Activated T-cell treated with anti-CD3 and anti-CD28 coated beads, Interleukin-2, amount 50 U/mL, for 4 hours (primary cell): ENCODE measurements around the gene TCF3. TPM values are rescaled to one million over a fixed set of nuclear protein-coding genes. Genes with fewer than 3 reads are reported as not detected.
"Not testable (repeated sequence)": the region's sequence is repeated elsewhere in the genome, so short reads cannot be mapped to it uniquely, and the experiment has no call there.

Experiments
- ATAC-seq, 2 donors: fragments of 200-7000 bp; cut with Tn5 transposase; one replicate each; pipeline ENCODE4 v1.10.0; 2021
- DNase-seq: peaks from one replicate; pipeline ENCODE4 v3.0.0-alpha.2; 2020
- H3K27me3 Mint-ChIP-seq: one replicate; pipeline ENCODE4 v1.8.0; 2021; ENCODE audit warnings: low read depth, mixed read lengths
- H3K36me3 Mint-ChIP-seq: one replicate; pipeline ENCODE4 v1.8.0; 2022; ENCODE audit warnings: mixed read lengths; ENCODE audit not compliant: insufficient read depth
- H3K4me1 Mint-ChIP-seq: one replicate; pipeline ENCODE4 v1.8.0; 2021; ENCODE audit warnings: low read depth, mixed read lengths
- H3K4me3 Mint-ChIP-seq: one replicate; pipeline ENCODE4 v1.8.0; 2021; ENCODE audit warnings: mild to moderate bottlenecking, moderate library complexity, mixed read lengths
- H3K9me3 Mint-ChIP-seq: one replicate; pipeline ENCODE4 v1.8.0; 2021; ENCODE audit warnings: mixed read lengths
- total RNA-seq, 3 donors: library from RNA; stranded (reverse); gene quantifications; one replicate each; pipeline ENCODE4 v1.2.1, GENCODE V29; 2021

TCF3 gene
- total RNA-seq, 3 donors from 2014 or later, result 144 to 184 (median 153) TPM

DNA sequence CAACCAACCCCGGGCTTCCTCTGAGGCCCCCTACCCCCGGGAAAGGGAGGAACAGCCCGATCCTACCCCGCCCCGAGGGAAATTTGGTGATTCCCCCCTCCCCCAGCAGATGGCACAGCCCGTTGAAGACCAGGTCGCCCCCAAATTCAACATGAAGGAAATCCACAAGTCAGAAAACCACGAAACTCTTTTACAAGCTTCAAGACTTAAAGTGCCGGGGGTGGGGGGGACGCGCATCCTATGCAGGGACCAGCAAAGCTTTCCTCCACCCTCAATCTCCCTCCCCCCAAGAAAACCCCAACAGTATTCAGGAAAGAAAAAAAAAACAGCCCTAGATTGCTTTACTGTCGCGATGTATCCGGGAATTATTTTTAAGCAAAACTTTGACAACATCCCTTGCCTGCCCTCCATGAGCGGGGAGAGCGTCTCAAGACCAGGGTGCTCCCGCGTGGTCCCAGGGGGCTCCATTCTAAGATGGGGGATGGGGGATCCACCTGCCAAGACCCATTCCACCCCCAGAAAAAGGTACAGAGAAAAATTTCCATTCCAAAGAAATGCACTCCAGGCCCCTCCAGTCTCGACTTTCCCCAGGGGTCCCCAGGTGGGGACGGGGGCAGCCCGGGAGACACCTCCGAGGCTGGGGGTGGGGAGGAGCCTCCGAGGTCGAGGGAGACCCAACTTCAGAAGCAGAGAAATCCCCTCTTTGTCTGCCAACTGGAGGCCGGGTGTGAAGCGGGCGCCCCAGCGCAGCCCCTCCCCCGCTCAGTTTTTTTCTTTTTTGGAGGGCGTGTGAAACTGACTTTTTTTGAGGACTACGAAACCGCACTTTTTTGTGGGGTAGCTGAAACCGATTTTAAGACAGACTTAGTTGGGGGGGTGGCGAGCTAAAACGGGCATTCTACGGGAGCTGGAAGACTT lies 1.5 kb downstream of the TCF3 start:
- peak overlapping the region; percentile 90 for H3K4me3 Mint-ChIP-seq
- H3K9me3 Mint-ChIP-seq, result no peaks in the 10 kb centered on the region
- peaks cover 22% of the 10 kb centered on the region for H3K4me1 Mint-ChIP-seq
- peak in 1 of 2 donors; percentile 6 for ATAC-seq
- H3K36me3 Mint-ChIP-seq, result peaks cover 2% of the 10 kb centered on the region
- H3K27me3 Mint-ChIP-seq, result no peaks in the 10 kb centered on the region
- peak; percentile 63 for DNase-seq

DNA sequence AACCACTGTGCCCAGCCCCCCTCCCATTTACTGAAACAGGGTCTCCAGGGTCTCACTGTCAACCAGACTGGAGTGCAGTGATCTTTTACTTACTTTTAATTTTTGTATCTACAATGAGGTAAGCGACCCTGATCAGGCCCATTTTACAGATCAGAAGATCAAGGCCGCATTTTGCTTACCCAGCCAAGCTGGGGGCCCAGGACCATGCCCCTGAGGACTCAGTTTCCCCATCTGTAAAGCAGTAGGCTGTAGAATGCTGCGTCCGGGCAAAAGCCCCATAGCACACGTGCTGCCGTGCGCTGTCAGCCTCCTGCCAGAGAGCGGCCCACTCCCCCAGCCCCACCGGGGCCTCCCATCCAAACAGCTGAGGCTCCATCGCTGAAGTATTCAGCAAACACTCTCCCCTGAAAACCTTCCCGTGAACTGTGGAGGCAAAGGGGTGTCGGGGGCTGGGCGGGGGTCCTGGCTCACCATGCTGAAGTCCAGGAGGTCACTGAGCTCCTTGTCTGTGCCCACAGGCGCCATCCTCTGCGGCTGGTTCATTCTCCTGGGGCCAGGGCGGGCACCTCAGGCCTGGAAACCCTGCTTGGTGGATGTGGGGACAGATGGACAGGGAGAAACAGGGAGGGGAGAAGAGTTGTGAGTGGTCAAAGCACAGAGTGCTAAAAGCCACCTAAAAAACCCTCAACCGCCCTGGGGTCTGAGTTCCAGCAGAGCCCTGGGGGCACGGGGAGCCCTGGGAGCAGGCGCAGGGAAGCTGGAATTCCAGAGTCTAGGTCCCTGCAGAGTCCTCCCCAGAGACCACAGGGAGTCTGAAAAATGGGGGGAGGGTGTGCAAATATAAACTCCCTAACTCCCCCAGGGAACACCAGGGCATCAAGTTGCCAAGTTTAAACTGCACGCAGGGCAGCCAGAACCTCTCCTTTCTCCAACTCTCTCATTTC lies 2.4 kb downstream of the TCF3 start:
- Mint-ChIP-seq H3K4me1 (peaks cover 22% of the 10 kb centered on the region), H3K4me3 (peak overlapping the region; percentile 90), H3K27me3 (no peaks in the 10 kb centered on the region), H3K36me3 (peaks cover 2% of the 10 kb centered on the region), H3K9me3 (no peaks in the 10 kb centered on the region)
- no peak for DNase-seq
- ATAC-seq, result no peak

DNA sequence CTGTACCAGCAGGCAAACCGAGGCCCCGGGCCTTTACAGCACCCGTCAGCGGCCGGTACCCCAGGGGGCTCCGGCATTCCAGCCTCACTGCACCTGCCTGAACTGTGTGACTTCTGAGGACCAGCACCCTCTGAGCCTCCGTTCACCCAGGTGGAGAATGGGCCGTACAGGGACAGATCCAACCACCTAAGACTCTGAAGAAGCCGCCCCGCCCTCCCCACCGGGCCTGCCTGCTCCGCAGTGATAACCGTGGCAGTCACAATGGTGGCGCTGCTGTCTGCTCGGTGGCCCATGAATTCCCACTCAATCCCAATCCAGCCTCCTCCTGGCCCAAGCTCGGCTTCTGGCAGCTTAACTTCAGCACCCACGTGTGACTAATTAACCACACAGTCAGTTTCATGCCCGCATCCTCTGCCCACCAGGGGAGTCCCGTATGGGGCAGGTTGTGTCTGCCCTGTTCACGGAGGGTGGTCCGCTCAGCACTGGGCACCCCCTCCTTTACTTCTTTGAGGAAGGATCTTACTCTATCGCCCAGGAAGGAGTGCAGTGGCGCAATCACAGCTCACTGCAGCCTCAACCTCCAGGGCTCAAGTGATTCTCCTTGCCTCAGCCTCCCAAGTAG lies 3.4 kb downstream of the TCF3 start:
- Mint-ChIP-seq H3K4me3 (peak overlapping the region; percentile 26), H3K27me3 (no peaks in the 10 kb centered on the region), H3K9me3 (no peaks in the 10 kb centered on the region), H3K4me1 (peaks cover 22% of the 10 kb centered on the region), H3K36me3 (peaks cover 2% of the 10 kb centered on the region)
- no peak for ATAC-seq
- DNase-seq, result no peak

DNA sequence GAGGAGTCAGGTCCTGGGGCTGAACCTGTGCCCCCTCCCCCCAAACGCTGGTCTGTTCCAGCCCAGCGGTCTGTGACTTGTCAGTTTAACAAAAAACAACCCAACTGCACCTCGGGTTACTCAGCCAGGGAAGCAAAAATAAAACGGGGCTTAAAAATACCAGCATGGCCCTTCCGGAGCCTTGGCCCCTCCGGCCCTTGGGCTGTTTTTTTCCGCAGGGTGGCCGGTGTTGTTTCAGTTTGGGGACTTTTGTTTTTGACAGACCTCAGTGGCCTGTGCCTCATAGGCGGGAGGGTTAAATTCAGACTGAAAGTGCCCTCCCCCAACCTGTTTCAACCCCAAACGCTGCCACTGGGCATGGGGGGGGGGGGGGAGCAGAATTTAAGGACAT lies 4.0 kb downstream of the TCF3 start:
- Mint-ChIP-seq H3K27me3 (no peaks in the 10 kb centered on the region), H3K36me3 (peaks cover 2% of the 10 kb centered on the region), H3K9me3 (no peaks in the 10 kb centered on the region), H3K4me1 (peaks cover 22% of the 10 kb centered on the region), H3K4me3 (no peak overlapping the region)
- ATAC-seq (no peak), DNase-seq (no peak)

DNA sequence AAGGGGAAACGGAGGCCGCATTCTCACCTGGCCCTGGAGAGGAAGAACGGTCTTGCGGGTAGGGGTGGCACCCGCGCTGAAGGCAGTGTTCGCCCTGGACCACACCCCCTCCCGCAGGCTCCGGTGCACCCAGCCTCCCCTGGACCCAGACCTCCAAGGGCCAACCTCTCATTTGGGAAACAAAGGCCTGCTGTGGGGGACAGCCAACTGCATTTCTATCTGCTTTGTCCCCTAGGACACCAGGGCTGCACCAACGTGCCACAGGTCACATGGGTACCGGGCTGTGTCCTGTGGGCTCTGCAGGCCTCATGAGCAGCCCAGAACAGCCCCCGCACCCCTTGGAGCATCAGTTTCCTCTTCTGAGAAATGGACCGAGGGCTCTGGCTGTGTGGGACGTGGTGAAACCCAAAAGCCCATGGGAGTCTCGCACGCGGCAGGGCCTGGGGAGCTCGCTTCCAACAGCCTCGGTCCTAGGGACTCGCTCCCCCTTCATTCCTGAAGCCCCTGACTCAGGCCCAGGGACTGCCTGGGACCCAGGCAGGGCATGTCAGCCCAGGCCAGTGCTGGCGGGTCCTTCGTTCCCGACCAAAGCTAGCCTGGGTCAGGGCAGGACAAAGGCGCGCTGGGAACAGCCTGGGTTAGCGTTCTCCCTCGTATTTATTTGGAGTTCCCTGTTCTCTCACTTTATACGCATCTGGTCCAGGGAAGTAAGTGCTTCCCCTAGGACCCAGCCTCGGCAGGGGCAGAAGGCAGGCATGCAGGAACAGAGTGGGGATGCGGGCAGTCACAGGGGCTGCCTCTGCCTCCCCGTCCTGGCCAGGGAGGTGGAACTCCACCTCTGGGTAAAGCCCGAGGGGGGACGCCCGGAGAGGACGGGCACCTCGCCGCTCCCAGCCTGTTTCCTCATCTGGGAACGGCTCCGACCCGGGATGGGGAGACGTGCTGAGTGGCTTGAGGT lies 4.6 kb downstream of the TCF3 start:
- no peaks in the 10 kb centered on the region for H3K27me3 Mint-ChIP-seq
- H3K9me3 Mint-ChIP-seq, result no peaks in the 10 kb centered on the region
- H3K36me3 Mint-ChIP-seq, result peaks cover 2% of the 10 kb centered on the region
- DNase-seq (no peak), ATAC-seq (no peak)
- H3K4me3 Mint-ChIP-seq, result no peak overlapping the region
- peaks cover 20% of the 10 kb centered on the region for H3K4me1 Mint-ChIP-seq

DNA sequence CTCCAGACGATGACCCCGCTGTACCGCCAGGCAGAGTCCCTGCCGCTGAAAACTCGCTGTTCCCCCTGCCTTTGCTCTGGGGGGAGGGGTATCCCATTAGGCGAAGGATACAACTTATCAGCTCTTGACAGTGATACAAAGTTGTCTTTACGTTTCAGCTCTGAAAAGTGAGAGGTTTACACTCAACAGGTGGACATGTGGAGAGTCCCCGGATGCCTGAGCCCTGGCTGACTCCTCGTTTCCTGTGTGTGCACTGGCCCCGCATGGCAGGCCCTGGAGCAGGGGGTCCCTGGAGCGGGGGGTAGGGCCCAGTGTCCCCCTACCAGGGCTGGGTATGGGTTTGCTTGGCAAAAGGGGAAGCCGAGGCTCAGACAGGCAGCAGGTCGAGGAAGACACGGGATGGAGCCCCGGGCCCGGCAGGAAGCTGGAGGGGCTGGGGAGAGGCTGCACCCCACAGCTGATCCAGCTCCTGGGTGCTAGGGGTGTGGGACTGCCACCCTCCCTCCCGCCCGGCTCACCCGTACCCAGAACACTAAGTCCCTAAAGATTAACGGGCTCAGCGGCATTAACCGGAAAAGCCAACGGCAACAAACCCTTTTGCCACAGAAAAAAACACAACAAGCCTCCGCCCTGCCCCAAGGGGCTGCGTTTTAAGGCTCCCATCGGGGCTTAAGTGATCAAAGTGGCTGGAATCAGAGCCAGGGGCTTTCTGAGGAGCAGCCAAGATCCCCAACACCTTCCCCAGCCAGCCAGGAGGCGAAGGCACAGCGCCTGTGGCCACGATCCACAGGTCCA lies 5.6 kb downstream of the TCF3 start:
- Mint-ChIP-seq H3K36me3 (peaks cover 6% of the 10 kb centered on the region), H3K9me3 (no peaks in the 10 kb centered on the region), H3K4me3 (no peak overlapping the region), H3K27me3 (no peaks in the 10 kb centered on the region), H3K4me1 (peaks cover 20% of the 10 kb centered on the region)
- ATAC-seq (no peak), DNase-seq (no peak)

DNA sequence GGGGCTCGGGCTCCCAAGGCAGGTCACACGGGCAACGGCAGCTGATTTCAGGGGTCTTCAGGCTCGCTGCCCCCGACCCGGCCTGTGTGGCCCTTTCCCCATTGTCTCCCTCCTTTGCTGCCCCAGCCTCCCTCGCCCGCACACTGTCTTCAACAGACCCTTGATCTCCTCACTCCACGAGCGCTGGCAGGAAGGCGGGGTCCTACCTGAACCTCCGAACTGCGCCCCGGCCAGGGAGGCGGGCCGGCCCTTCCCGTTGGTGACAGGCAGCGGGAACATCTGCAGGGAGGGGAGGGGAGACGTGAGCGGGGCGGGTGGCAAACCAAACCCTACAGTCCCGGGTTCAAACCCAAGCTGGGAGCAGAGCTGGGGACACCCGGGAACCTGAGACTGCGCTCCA lies 6.3 kb downstream of the TCF3 start:
- H3K36me3 Mint-ChIP-seq, result peaks cover 6% of the 10 kb centered on the region
- no peak overlapping the region for H3K4me3 Mint-ChIP-seq
- H3K4me1 Mint-ChIP-seq, result peaks cover 20% of the 10 kb centered on the region
- no peaks in the 10 kb centered on the region for H3K9me3 Mint-ChIP-seq
- ATAC-seq, result no peak
- no peaks in the 10 kb centered on the region for H3K27me3 Mint-ChIP-seq
- DNase-seq, result no peak

DNA sequence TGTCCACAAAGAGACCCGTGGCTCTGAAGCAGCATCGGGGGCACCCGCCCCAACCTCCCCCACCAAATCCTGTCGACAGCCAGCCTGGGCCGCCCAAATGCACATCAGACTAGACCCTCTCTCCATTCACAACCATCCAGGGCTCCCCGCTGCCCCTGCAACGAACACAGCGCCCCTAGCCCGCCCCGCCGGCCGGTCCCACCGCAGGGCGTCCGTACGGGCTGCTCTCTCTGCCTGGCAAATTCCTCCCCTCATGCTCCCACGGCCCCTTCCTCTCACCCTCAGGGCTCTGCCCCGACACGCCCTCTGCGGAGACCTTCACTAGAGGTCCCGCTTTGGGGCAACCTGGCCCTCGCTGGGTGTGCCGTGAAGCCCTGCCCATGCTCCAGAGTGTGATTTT lies 7.1 kb downstream of the TCF3 start:
- H3K27me3 Mint-ChIP-seq, result no peaks in the 10 kb centered on the region
- peaks cover 13% of the 10 kb centered on the region for H3K4me1 Mint-ChIP-seq
- no peaks in the 10 kb centered on the region for H3K9me3 Mint-ChIP-seq
- no peak overlapping the region for H3K4me3 Mint-ChIP-seq
- DNase-seq, result peak; percentile 3
- H3K36me3 Mint-ChIP-seq, result peaks cover 6% of the 10 kb centered on the region
- no peak for ATAC-seq

DNA sequence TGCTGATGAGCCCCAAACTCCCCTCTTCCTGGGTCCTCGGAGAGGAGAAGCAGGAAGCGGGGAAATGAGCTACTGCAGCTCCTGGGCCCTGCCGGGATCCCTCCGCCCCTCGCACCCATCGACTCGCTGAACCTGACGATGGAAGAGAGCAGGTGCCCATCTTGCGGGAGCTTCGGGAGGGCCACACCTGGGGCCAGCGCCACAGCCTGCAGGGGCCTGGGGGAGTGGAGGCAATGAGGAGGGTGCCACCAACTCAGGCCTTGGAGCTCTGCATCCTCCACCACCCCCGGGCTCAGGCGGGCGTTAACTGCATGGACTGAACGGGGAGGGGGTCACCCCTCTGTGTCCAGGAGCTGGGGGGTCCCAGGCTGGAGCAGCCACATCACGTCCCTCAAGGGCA lies 8.3 kb downstream of the TCF3 start:
- no peak for DNase-seq

DNA sequence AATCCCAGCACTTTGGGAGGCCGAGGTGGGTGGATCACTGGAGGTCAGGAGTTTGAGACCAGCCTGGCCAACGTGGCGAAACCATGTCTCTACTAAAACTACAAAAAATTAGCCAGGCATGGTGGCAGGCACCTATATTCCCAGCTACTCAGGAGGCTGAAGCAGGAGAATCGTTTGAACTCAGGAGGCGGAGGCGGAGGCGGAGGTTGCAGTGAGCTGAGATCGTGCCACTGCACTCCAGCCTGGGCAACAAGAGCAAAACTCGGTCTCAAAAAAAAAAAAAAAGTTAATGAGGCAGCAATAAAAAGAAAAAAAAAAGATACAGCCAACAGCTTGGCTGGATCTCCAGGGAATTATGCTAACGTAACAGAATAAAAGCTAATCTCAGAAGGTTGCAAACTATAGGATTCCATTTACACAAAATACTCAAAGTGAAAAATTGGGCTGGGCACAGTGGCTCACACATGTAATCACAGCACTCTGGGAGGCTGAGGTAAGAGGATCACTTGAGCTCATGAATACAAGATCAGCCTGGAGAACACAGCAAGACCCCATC lies 11.4 kb downstream of the TCF3 start:
- not testable (repeated sequence) for H3K4me1 Mint-ChIP-seq, DNase-seq, H3K9me3 Mint-ChIP-seq, ATAC-seq, H3K4me3 Mint-ChIP-seq, H3K27me3 Mint-ChIP-seq
- H3K36me3 Mint-ChIP-seq, result peaks cover 11% of the 10 kb centered on the region

More for the DNA sequence above, 8.3 kb downstream of the TCF3 start:
- Mint-ChIP-seq H3K9me3 (no peaks in the 10 kb centered on the region), H3K4me3 (no peak overlapping the region), H3K4me1 (peaks cover 4% of the 10 kb centered on the region), H3K27me3 (no peaks in the 10 kb centered on the region), H3K36me3 (peaks cover 7% of the 10 kb centered on the region)
- ATAC-seq, result no peak

DNA sequence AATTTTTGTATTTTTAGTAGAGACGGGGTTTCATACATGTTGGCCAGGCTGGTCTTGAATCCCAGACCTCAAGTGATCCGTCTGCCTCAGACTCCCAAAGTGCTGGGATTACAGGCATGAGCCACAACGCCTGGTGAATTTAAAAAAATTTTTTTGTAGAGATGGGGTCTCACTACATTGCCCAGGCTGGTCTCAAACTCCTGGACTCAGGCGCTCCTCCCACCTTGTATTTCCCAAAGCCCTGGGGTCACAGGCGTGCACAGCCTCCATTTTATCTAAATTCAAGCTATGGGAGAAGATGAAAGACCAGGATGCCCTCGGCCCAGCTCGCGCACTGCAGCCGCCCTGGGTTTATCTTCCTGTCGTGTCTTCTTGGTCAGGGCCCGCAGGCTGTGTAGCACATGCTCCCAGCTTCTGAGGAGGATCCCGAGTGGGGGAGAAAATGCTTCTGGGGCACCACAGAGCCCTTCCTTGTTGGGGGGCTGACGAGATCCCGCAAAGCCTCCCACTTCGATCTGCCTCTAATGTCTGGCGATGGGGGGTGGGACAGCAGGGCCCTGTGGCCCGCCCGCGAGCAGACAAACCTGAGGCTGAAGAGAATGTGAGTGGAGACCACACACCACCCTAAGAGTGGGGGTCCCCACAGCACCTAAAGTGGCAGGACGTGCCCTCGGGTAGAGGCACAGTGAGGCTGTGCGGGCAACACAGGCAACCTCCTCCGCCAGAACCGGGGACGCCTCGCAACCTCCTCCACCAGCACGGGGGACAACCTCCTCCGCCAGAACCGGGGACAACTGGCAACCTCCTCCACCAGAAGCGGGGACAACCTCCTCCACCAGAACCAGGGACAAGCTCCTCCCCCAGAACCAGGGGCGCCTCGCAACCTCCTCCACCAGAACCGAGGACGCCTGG lies 15.8 kb downstream of the TCF3 start:
- Mint-ChIP-seq H3K4me3 (no peak overlapping the region), H3K36me3 (peaks cover 7% of the 10 kb centered on the region), H3K27me3 (no peaks in the 10 kb centered on the region), H3K4me1 (peaks cover 4% of the 10 kb centered on the region), H3K9me3 (no peaks in the 10 kb centered on the region)
- DNase-seq, result no peak
- ATAC-seq, result no peak

DNA sequence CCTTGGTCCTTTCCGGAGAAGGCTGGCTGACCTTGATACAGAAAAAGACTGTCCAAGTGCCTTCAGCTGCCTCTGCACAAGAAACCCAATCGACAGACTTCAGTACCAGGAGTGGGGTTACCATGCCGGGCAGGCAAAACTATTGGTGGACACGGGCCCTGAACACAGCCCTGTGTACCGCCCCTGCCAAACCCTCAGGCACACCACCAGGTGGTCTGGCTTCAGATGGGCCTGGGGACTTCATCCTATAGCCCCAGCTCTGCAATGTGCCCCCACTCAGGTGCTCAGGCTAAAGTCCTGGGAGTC lies 17.5 kb downstream of the TCF3 start:
- Mint-ChIP-seq H3K27me3 (no peaks in the 10 kb centered on the region), H3K9me3 (no peaks in the 10 kb centered on the region), H3K4me3 (no peak overlapping the region), H3K36me3 (peaks cover 7% of the 10 kb centered on the region), H3K4me1 (peaks cover 4% of the 10 kb centered on the region)
- DNase-seq (no peak), ATAC-seq (no peak)
